ENCODE results near the gene SAE1. TPM values are rescaled to one million over a fixed set of nuclear protein-coding genes. Genes with fewer than 3 reads are reported as not detected.

The SAE1 gene
- total and polyA plus RNA-seq, 2 of the 4 experiments (the other 2 are of a cell fraction): 165 to 184 TPM

DNA sequence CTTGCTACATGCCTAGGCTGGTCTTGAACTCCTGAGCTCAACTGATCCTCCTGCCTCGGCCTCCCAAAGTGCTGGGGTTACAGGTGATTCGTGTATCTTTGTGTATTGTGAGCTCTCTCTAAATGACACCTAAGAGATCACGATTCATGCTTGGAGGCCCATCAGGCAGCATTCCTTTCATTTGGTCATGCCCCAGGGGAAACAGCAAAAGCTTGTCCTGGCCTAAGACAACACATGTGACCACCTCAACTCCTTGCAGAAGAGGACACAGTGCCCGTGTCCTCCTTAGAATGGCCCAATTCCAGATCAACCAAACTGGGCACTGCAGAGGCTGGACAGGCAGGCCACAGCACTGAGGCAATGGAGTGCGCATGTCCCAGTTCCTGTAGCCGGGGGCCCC, 49.5 kb upstream of the SAE1 start:
- dilution Hi-C loops (cut with HindIII; ENCODE audit: low sequenced_read_pairs, unreplicated experiment) (no loop called here), intact Hi-C loops (cut with micrococcal nuclease) (no loop called here), in situ Hi-C loops (cut with MboI; ENCODE audit: low sequenced_read_pairs) (loop anchor here (5.0 kb wide), 1 partner anchor 46 kb away; no protein-coding TSS in a partner anchor)
- peaks cover 12 to 26% of the 10 kb centered on the region in 2 experiments; a peak in 3 of 4 replicates for H3K79me1 ChIP-seq (ENCODE audit: low read depth in 1 of 2, low read length in 2 of 2)
- no peak overlapping the region for H3K9ac ChIP-seq (ENCODE audit: low read depth, low read length)
- no peak overlapping the region for H4K91ac ChIP-seq (ENCODE audit: insufficient read depth, low read depth, low read length)
- no peak overlapping the region for H2BK20ac ChIP-seq (ENCODE audit: low read depth, low read length)
- TF ChIP-seq MXI1 (IDR thresholded peaks at IDR 0.05; ENCODE audit: borderline replicate concordance, low read depth, low read length) (no peak), CEBPB (IDR thresholded peaks at IDR 0.05; ENCODE audit: low read depth, low read length) (no peak), BHLHE40 (IDR thresholded peaks at IDR 0.05; ENCODE audit: low read depth, low read length) (no peak), RCOR1 (IDR thresholded peaks at IDR 0.05; ENCODE audit: insufficient replicate concordance, low read length) (no peak), POLR2A (IDR thresholded peaks at IDR 0.05; ENCODE audit: low read depth, low read length) (no peak), NFE2L2 (IDR thresholded peaks at IDR 0.05; ENCODE audit: low read depth, low read length) (no peak), MAFK (IDR thresholded peaks at IDR 0.05; ENCODE audit: low read depth, low read length) (no peak), CHD1 (IDR thresholded peaks at IDR 0.05; ENCODE audit: low read depth, low read length) (no peak), MAZ (IDR thresholded peaks at IDR 0.05; ENCODE audit: borderline replicate concordance, low read depth, low read length) (no peak)
- TF ChIP-seq, protein P1, sequence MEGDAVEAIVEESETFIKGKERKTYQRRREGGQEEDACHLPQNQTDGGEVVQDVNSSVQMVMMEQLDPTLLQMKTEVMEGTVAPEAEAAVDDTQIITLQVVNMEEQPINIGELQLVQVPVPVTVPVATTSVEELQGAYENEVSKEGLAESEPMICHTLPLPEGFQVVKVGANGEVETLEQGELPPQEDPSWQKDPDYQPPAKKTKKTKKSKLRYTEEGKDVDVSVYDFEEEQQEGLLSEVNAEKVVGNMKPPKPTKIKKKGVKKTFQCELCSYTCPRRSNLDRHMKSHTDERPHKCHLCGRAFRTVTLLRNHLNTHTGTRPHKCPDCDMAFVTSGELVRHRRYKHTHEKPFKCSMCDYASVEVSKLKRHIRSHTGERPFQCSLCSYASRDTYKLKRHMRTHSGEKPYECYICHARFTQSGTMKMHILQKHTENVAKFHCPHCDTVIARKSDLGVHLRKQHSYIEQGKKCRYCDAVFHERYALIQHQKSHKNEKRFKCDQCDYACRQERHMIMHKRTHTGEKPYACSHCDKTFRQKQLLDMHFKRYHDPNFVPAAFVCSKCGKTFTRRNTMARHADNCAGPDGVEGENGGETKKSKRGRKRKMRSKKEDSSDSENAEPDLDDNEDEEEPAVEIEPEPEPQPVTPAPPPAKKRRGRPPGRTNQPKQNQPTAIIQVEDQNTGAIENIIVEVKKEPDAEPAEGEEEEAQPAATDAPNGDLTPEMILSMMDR (conservative IDR thresholded peaks at IDR 0.05; ENCODE audit: low read depth, low read length): no peak
- TF ChIP-seq, protein P2, sequence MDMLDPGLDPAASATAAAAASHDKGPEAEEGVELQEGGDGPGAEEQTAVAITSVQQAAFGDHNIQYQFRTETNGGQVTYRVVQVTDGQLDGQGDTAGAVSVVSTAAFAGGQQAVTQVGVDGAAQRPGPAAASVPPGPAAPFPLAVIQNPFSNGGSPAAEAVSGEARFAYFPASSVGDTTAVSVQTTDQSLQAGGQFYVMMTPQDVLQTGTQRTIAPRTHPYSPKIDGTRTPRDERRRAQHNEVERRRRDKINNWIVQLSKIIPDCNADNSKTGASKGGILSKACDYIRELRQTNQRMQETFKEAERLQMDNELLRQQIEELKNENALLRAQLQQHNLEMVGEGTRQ (IDR thresholded peaks at IDR 0.05; ENCODE audit: low read depth, low read length): no peak
- peaks cover 54% of the 10 kb centered on the region for H3K36me3 ChIP-seq (ENCODE audit: control insufficient read depth, insufficient read depth, low read length)
- POLR2A ChIA-PET (ENCODE audit: unreplicated experiment): no interaction called here
- ATAC-seq (ENCODE audit: low read depth) (no peak), DNase-seq (no peak)
- no peak overlapping the region for H3K27ac ChIP-seq (ENCODE audit: insufficient read depth, low read length)
- H2AFZ ChIP-seq (replicated peaks; ENCODE audit: low read length, poor library complexity): no peak overlapping the region
- WGBS, 2 experiments (ENCODE audit: extremely low coverage in 2 of 2, insufficient read length in 1 of 2): 94% methylated on average over 3 of the region's 6 CpGs; no CpG with 5 or more reads in 1 of the 2 experiments
- H3K4ac ChIP-seq (ENCODE audit: low read depth, low read length): no peak overlapping the region
- H2AK5ac ChIP-seq (ENCODE audit: low read depth, low read length): no peak overlapping the region
- H4K8ac ChIP-seq (ENCODE audit: low read depth in 2 of 2, low read length in 2 of 2): no peak overlapping the region
- no peak overlapping the region for H4K5ac ChIP-seq (ENCODE audit: low read depth, low read length)
- CTCF ChIA-PET: no interaction called here
- no peak overlapping the region for H3K56ac ChIP-seq (ENCODE audit: extremely low read depth, insufficient read depth, low read length)
- H3K18ac ChIP-seq (ENCODE audit: low read depth, low read length): no peak overlapping the region
- H3K14ac ChIP-seq (replicated peaks; ENCODE audit: low read depth, low read length): no peak overlapping the region
- H3K9me3 ChIP-seq (ENCODE audit: control insufficient read depth, insufficient read depth, low read length): no peaks in the 10 kb centered on the region
- no peak overlapping the region for H3K4me3 ChIP-seq (ENCODE audit: insufficient read depth, low read depth, low read length)
- H3K23ac ChIP-seq (ENCODE audit: low read depth, low read length): no peak overlapping the region
- BruUV-seq (replicated peaks): no TSS peak
- no peak overlapping the region for H2BK15ac ChIP-seq (ENCODE audit: low read depth, low read length)
- no peak overlapping the region for H2AK9ac ChIP-seq (replicated peaks; ENCODE audit: low read depth, low read length, poor library complexity)
- no peaks in the 10 kb centered on the region for H3K27me3 ChIP-seq (ENCODE audit: control insufficient read depth, insufficient read depth, low read length)
- peaks cover 3% of the 10 kb centered on the region for H3K4me1 ChIP-seq (ENCODE audit: control insufficient read depth, insufficient read depth, low read length)
- H4K20me1 ChIP-seq (ENCODE audit: insufficient read depth, low read length): peaks cover 13% of the 10 kb centered on the region
- H2BK5ac ChIP-seq (ENCODE audit: low read depth, low read length, poor library complexity, severe bottlenecking): no peak overlapping the region
- peaks cover 7% of the 10 kb centered on the region; the same call in 1 of the 2 replicates for H3K9me1 ChIP-seq (ENCODE audit: insufficient read depth, low read length)
- H3K4me2 ChIP-seq (ENCODE audit: low read depth, low read length): no peak overlapping the region
- no peak overlapping the region for H2BK120ac ChIP-seq (ENCODE audit: low read depth, low read length)

Measured in IMR-90 (cell line).